ENCODE measurements around the gene TBATA. TPM values are rescaled to one million over a fixed set of nuclear protein-coding genes. Genes with fewer than 3 reads are reported as not detected.

The TBATA gene
- total and polyA plus RNA-seq, 7 donors = not detected

- Histone ChIP-seq H3K4me3 (no peak overlapping the region), H3K9me3 (no peaks in the 10 kb centered on the region), H3K36me3 (no peaks in the 10 kb centered on the region), H3K4me1 (no peaks in the 10 kb centered on the region), H3K27ac (no peak overlapping the region), H3K27me3 (no peaks in the 10 kb centered on the region)
- intact Hi-C loops (cut with DNase I) = no loop called here
- TF ChIP-seq EP300 (IDR thresholded peaks at IDR 0.05) (no peak), POLR2AphosphoS5 (IDR thresholded peaks at IDR 0.05) (no peak), POLR2A (IDR thresholded peaks at IDR 0.05) (no peak)
- TF ChIP-seq, protein P1, sequence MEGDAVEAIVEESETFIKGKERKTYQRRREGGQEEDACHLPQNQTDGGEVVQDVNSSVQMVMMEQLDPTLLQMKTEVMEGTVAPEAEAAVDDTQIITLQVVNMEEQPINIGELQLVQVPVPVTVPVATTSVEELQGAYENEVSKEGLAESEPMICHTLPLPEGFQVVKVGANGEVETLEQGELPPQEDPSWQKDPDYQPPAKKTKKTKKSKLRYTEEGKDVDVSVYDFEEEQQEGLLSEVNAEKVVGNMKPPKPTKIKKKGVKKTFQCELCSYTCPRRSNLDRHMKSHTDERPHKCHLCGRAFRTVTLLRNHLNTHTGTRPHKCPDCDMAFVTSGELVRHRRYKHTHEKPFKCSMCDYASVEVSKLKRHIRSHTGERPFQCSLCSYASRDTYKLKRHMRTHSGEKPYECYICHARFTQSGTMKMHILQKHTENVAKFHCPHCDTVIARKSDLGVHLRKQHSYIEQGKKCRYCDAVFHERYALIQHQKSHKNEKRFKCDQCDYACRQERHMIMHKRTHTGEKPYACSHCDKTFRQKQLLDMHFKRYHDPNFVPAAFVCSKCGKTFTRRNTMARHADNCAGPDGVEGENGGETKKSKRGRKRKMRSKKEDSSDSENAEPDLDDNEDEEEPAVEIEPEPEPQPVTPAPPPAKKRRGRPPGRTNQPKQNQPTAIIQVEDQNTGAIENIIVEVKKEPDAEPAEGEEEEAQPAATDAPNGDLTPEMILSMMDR (IDR thresholded peaks at IDR 0.05) = no peak
- DNase-seq = no peak
- 89 to 94% methylated on average over 13 of the region's 13 CpGs for WGBS, 2 donors
Measured at GRCh38 chr10:70775679-70776454, 9.3 kb downstream of the TBATA start.

DNA sequence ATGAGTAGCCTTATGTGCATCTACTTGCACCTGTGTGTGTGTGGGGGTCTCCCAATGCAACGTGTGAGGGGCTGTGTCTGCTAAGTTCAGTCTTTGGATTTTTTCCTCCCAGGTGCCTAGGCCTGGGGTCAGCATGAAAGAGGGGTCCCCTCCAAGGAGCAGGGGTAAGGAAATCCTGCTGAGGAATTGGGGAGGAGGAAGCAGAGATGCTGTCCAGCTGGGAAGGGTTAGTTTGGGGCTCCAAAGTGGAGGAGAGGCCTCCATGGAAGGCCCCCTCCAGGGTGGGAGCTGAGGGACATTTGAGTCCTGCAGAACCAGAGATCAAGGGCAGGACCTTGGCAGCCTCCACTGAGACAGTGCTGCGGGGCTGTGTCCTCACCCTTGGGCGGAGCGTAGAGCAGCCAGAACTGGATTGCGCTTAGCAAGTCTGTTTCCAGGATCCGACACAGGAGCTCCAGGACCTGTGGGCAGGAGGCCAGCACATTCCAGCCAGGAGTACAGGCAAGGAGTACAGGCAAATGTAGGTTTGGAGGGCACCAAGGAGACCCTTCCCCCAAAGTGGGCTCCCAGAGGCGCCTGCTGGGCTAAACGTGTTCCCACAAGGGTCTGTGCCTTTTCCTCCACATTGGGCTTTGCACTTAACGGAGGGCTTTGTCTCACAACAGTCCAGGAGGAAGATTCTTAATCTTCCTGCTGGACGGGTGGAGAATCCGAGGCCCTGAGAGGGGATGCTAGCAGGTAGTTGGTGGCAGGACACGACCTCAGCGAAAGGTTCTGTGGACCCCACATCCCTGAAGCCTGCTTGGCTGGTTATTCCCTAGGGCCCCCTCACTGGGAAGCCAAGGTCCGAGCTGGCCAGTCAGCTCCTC lies 10.1 kb downstream of the TBATA start:
- TF ChIP-seq POLR2A (IDR thresholded peaks at IDR 0.05) = no peak
- TF ChIP-seq EP300 (IDR thresholded peaks at IDR 0.05) = no peak
- Histone ChIP-seq H3K4me1 (no peaks in the 10 kb centered on the region), H3K27me3 (no peaks in the 10 kb centered on the region), H3K4me3 (no peak overlapping the region), H3K9me3 (no peaks in the 10 kb centered on the region), H3K36me3 (no peaks in the 10 kb centered on the region), H3K27ac (no peak overlapping the region)
- WGBS, 2 donors = 65 to 78% methylated on average over 14 of the region's 14 CpGs
- DNase-seq = no peak
- intact Hi-C loops (cut with DNase I) = no loop called here

GRCh38 chr10:70773965-70774809 lies 11.0 kb downstream of the TBATA start:
- Histone ChIP-seq H3K27ac (no peak overlapping the region), H3K9me3 (no peaks in the 10 kb centered on the region), H3K36me3 (no peaks in the 10 kb centered on the region), H3K27me3 (no peaks in the 10 kb centered on the region), H3K4me1 (no peaks in the 10 kb centered on the region), H3K4me3 (no peak overlapping the region)
- intact Hi-C loops (cut with DNase I) = no loop called here
- TF ChIP-seq EP300 (IDR thresholded peaks at IDR 0.05) (no peak), POLR2AphosphoS5 (IDR thresholded peaks at IDR 0.05) (no peak), POLR2A (IDR thresholded peaks at IDR 0.05) (no peak)
- TF ChIP-seq, protein P1 (IDR thresholded peaks at IDR 0.05) = no peak
- no peak for DNase-seq
- WGBS, 2 donors = 90% methylated on average over 14 of the region's 14 CpGs

DNA sequence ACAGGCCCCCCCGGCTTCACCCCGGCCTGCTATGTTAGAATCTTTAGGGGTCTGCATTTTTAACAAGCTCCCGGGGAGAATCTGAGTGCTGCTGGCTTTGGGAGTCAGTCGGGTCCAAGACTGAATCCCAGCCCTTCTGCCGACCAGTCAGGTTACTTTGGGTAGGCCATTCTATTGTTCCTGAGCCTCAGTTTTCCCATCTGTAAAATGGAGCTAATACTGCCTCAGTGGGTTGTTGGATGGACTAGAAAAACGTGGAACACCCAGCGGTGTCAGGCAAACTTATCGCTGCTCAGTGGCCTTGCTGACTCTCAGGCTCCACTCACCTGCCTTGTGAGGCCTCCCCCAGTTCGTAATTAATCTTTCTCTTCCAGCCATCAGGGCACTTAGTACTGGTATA lies 11.7 kb downstream of the TBATA start:
- DNase-seq = no peak
- no peak overlapping the region for H3K27ac ChIP-seq
- TF ChIP-seq POLR2A (IDR thresholded peaks at IDR 0.05) = no peak
- no peak for TF ChIP-seq EP300 (IDR thresholded peaks at IDR 0.05)
- TF ChIP-seq, protein P1 (IDR thresholded peaks at IDR 0.05) = no peak
- TF ChIP-seq POLR2AphosphoS5 (IDR thresholded peaks at IDR 0.05) = no peak
- no peaks in the 10 kb centered on the region for H3K9me3 ChIP-seq
- intact Hi-C loops (cut with DNase I) = no loop called here
- no peak overlapping the region for H3K4me3 ChIP-seq
- no peaks in the 10 kb centered on the region for H3K4me1 ChIP-seq
- 82 to 91% methylated on average over 9 of the region's 9 CpGs for WGBS, 2 donors
- no peaks in the 10 kb centered on the region for H3K36me3 ChIP-seq
- H3K27me3 ChIP-seq = no peaks in the 10 kb centered on the region
